B cell (primary cell): ENCODE data around the gene C11orf86.

ENCODE experiments used
- CTCF ChIP-seq: fragments of 200-600 bp; IDR thresholded peaks from one replicate; pipeline ENCODE4 v1.8.0; 2022; ENCODE audit warnings: antibody characterized with exemption, mild to moderate bottlenecking
- EZH2 ChIP-seq: IDR thresholded peaks from 2 replicates; pipeline ENCODE4 v1.6.1; 2012; ENCODE audit warnings: borderline replicate concordance, low read depth, mild to moderate bottlenecking, moderate library complexity, low read length; ENCODE audit not compliant: insufficient read depth, poor library complexity, severe bottlenecking

DNA sequence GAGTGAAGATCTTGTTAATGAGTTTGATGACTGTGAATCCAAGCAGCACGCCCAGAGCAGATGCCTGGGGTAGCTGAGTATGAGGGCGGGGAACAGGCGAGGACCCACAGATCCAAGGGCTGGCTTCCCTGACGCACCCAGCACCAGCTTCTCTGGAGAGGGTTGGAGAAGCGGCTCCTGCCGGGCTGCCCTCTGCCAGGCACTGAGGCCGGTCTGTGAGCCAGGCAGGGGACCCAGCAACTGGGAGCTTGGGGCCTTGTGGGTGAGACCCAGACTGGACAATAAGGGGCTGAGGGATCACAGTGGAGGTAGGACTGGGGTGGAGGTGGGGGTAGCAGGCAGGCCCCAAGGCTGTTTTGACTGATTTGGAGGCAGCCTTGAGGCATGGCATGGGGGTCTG, 39.2 kb downstream of the C11orf86 start:
- TF ChIP-seq EZH2 = no peak
- no peak for TF ChIP-seq CTCF
